GM12878 (cell line): ENCODE measurements around the gene FERMT1. TPM values are rescaled to one million over a fixed set of nuclear protein-coding genes. Genes with fewer than 3 reads are reported as not detected.
"Not testable (repeated sequence)": the region's sequence is repeated elsewhere in the genome, so short reads cannot be mapped to it uniquely, and the experiment has no call there.

Source experiments
- ATAC-seq: fragments of 200-7000 bp; cut with Tn5 transposase; 3 replicates; pipeline ENCODE4 v1.9.1; 2020; ENCODE audit warnings: mild to moderate bottlenecking, moderate library complexity
- BruUV-seq: library from RNA; stranded (reverse); fragments of 400-500 nt; replicated peaks from 2 replicates; lab custom pipeline; 2021; lab: Mats Ljungman, UMichigan
- CTCF ChIA-PET: fragments of 300-600 bp; sonication (Branson Sonifier 250); formaldehyde crosslinking; extraction: SDS; loops from one replicate; lab custom pipeline; 2021; ENCODE audit warnings: inconsistent platforms; lab: Yijun Ruan, JAX
- POLR2A ChIA-PET: fragments of 350-600 bp; formaldehyde crosslinking; extraction: SDS; loops from one replicate; lab custom pipeline; 2021; ENCODE audit warnings: inconsistent platforms; lab: Charles Lee
- RAD21 ChIA-PET: fragments of 300-600 bp; sonication (Branson Sonifier 250); formaldehyde crosslinking; loops from one replicate; lab custom pipeline; 2023; ENCODE audit warnings: antibody characterized with exemption; ENCODE audit not compliant: unreplicated experiment; lab: Charles Lee
- SMC1A ChIA-PET: fragments of 300-600 bp; sonication (Branson Sonifier 250); formaldehyde crosslinking; loops from one replicate; lab custom pipeline; 2023; ENCODE audit not compliant: unreplicated experiment, uncharacterized antibody; lab: Charles Lee
- DNase-seq: peaks from one replicate; pipeline ENCODE4 v3.0.0-alpha.2; 2011; ENCODE audit warnings: low read depth, low spot score
- FAIRE-seq: peaks from 3 replicates; lab custom pipeline; 2011; peaks lifted over from hg19 to GRCh38; lab: Jason Lieb, UNC
- H2AFZ ChIP-seq: 2 replicates; pipeline ENCODE4 v1.6.0; 2011; ENCODE audit warnings: low read depth, low read length, control low read depth; ENCODE audit not compliant: control insufficient read depth
- H3K27ac ChIP-seq: 2 replicates; pipeline ENCODE4 v1.5.1; 2011; ENCODE audit warnings: control low read depth; ENCODE audit not compliant: control insufficient read depth, insufficient read depth
- H3K27me3 ChIP-seq, 2 experiments: replicated peaks in 1 of 2; 2 replicates each; pipeline versions ENCODE4 v1.6.0 to v1.6.1; 2011; ENCODE audit warnings: low read length in 1 of 2; ENCODE audit not compliant: control insufficient read depth in 2 of 2, insufficient read depth in 2 of 2
- H3K36me3 ChIP-seq, 2 experiments: 2 replicates each; pipeline ENCODE4 v1.5.1; 2011; ENCODE audit warnings: low read length in 1 of 2; ENCODE audit not compliant: control insufficient read depth in 2 of 2, insufficient read depth in 2 of 2
- H3K4me1 ChIP-seq: 2 replicates; pipeline ENCODE4 v1.6.1; 2011; ENCODE audit warnings: mild to moderate bottlenecking, low read length, moderate library complexity, mixed read lengths; ENCODE audit not compliant: control insufficient read depth, insufficient read depth
- H3K4me2 ChIP-seq: 2 replicates; pipeline ENCODE4 v1.6.0; 2011; ENCODE audit warnings: control low read depth; ENCODE audit not compliant: control insufficient read depth, insufficient read depth
- H3K4me3 ChIP-seq: fragments of 200-600 bp; sonication (generic); 2 replicates; pipeline ENCODE4 v1.5.1; 2016
- H3K79me2 ChIP-seq: 2 replicates; pipeline ENCODE4 v1.6.0; 2011; ENCODE audit warnings: low read length; ENCODE audit not compliant: control insufficient read depth, insufficient read depth
- H3K9ac ChIP-seq: 2 replicates; pipeline ENCODE4 v1.8.0; 2011; ENCODE audit warnings: low read length, control low read depth, mixed read lengths; ENCODE audit not compliant: control insufficient read depth, insufficient read depth
- H3K9me3 ChIP-seq: replicated peaks from 3 replicates; pipeline ENCODE4 v1.5.1; 2011; ENCODE audit warnings: mild to moderate bottlenecking, low read length; ENCODE audit not compliant: control insufficient read depth, insufficient read depth
- H4K20me1 ChIP-seq: 2 replicates; pipeline ENCODE4 v1.6.0; 2011; ENCODE audit not compliant: control insufficient read depth, insufficient read depth
- CHD4 ChIP-seq: fragments of 200-600 bp; sonication (generic); IDR thresholded peaks from 2 replicates; pipeline ENCODE4 v1.6.1; 2016; ENCODE audit warnings: mild to moderate bottlenecking
- GABPA ChIP-seq: IDR thresholded peaks from 2 replicates; pipeline ENCODE4 v1.6.1; 2014; ENCODE audit warnings: antibody characterized with exemption, low read depth, mild to moderate bottlenecking, inconsistent platforms
- PAX5 ChIP-seq: IDR thresholded peaks from 2 replicates; pipeline ENCODE4 v1.6.1; 2011; ENCODE audit warnings: low read depth, low read length, borderline replicate concordance
- RB1 ChIP-seq: fragments of 450-650 bp; formaldehyde crosslinking; IDR thresholded peaks from 2 replicates; pipeline ENCODE4 v1.6.1; 2017; ENCODE audit warnings: mild to moderate bottlenecking, borderline replicate concordance
- RFX5 ChIP-seq: IDR thresholded peaks from 2 replicates; pipeline ENCODE4 v1.6.1; 2011; ENCODE audit warnings: low read depth, low read length, improper control_type of control experiment
- WGBS: methylation state at CpG from one replicate; pipeline ENCODE4 v1.1.6; 2016; ENCODE audit warnings: low lambda C conversion rate; ENCODE audit not compliant: insufficient replicate concordance, insufficient coverage; ENCODE audit errors: missing lambda C conversion rate; 5-methylcytosine and 5-hydroxymethylcytosine counted together
- in situ Hi-C: fragments of 300-500 bp; cut with MboI; formaldehyde crosslinking; loops from 9 replicates; pipeline ENCODE4 v1.14.3; 2018; ENCODE audit warnings: mixed read lengths
- intact Hi-C: fragments of 100-400 bp; cut with micrococcal nuclease; formaldehyde crosslinking; loops from one replicate; pipeline ENCODE4 v1.14.2; 2022; ENCODE audit not compliant: unreplicated experiment
- polyA plus RNA-seq, 11 experiments: library from polyadenylated mRNA; depleted of rRNA in 4 of 11; unstranded in 6 of 11; stranded (reverse) in 5 of 11; fragments of >200 nt; fragmentation: Nextera tagmentation in 4 of 11; fragmentation: Illumina TruSeq in 1 of 11; extraction: Ambion mirVana in 4 of 11; extraction: Trizol in 1 of 11; gene quantifications; 1 replicate in 1 of 11; 2 replicates in 10 of 11; pipeline versions ENCODE4 v1.2.1 to v1.2.3, GENCODE V29; 2011 to 2016; ENCODE audit warnings: inconsistent platforms in 2 of 11, missing spikeins in 2 of 11, low read depth in 1 of 11
- total RNA-seq, 4 experiments: library from RNA; depleted of rRNA in 3 of 4; stranded (reverse); fragments of >200 nt in 3 of 4; fragmentation: Illumina TruSeq in 1 of 4; extraction: Trizol in 1 of 4; gene quantifications; 2 replicates each; pipeline versions ENCODE4 v1.2.1 to v1.2.3, GENCODE V29; 2013 to 2021
- TF ChIP-seq, protein P1 (sequence below): fragments of 450-650 bp; IDR thresholded peaks from 2 replicates; pipeline ENCODE4 v1.6.1; 2014; ENCODE audit warnings: mild to moderate bottlenecking

FERMT1 gene
- total and polyA plus RNA-seq, 10 of the 15 experiments (the other 5 are each of a cell fraction or from before 2014, with no cell fraction given), result 0.04 to 3.1 (median 0.45) TPM

DNA sequence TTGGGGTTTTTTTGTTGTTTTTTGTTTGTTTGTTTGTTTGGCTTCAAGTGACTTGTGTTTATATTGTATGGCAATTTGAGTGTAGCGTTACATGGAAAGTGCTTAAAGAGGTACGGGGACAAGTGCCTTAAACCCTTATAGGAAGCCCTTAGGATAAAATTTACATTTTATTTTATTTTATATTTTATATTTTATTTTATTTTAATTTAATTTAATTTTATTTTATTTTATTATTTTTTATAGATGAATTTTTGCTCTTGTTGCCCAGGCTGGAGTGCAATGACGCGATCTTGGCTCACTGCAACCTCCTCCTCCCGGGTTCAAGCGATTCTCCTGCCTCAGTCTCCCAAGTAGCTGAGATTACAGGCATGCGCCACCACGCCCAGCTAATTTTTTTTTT, 89.9 kb downstream of the FERMT1 start:
- ATAC-seq, in situ Hi-C loops: not testable (repeated sequence)
- WGBS, result 100% methylated on average over 8 of the region's 8 CpGs

DNA sequence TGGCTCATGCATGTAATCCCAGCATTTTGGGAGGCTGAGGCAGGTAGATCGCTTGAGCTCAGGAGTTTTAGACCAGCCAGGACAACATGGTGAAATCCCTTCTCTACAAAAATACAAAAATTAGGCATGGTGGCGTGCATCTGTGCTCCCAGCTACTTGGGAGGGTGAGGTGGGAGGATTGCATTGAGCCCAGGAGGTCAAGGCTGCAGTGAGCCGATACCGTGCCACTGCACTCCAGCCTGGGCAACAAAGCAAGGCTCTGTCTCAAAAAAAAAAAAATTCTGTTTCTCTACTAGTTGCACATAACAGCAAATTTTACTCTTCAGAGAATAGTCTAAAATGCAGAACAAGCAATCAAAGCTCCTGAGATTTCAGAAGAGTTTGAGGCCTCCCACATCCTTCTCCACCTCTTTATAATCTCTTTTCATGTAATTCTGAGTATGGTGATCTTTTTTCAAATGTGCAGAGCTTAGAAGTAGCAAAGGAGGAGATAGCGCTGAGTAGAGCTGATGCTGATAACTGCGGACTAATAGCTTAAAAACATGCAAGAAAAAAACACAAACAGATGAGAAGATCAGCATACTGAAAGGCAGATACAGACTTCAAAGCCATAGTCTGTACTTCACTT, 92.3 kb downstream of the FERMT1 start:
- SMC1A ChIA-PET, result interaction anchor here (0.9 kb wide), 1 partner anchor 16 kb away, joined by 3 read pairs; no protein-coding TSS in a partner anchor
- Histone ChIP-seq H3K4me2 (no peak overlapping the region), H3K4me1 (no peaks in the 10 kb centered on the region), H3K4me3 (no peak overlapping the region), H3K9me3 (no peaks in the 10 kb centered on the region; the same call in 2 of the 3 replicates), H3K9ac (no peak overlapping the region), H3K27ac (no peak overlapping the region), H4K20me1 (no peaks in the 10 kb centered on the region), H3K36me3 (peaks cover 5 to 9% of the 10 kb centered on the region in 2 experiments; a peak in 3 of 4 replicates), H3K27me3 (no peaks in the 10 kb centered on the region), H2AFZ (no peak overlapping the region), H3K79me2 (no peaks in the 10 kb centered on the region)
- DNase-seq, result no peak
- 97% methylated on average over 6 of the region's 6 CpGs for WGBS
- ATAC-seq, result no peak
- TF ChIP-seq, protein P1, sequence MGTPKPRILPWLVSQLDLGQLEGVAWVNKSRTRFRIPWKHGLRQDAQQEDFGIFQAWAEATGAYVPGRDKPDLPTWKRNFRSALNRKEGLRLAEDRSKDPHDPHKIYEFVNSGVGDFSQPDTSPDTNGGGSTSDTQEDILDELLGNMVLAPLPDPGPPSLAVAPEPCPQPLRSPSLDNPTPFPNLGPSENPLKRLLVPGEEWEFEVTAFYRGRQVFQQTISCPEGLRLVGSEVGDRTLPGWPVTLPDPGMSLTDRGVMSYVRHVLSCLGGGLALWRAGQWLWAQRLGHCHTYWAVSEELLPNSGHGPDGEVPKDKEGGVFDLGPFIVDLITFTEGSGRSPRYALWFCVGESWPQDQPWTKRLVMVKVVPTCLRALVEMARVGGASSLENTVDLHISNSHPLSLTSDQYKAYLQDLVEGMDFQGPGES, result no peak
- TF ChIP-seq PAX5 (no peak), GABPA (no peak), CHD4 (no peak), RB1 (no peak), RFX5 (no peak)
- intact Hi-C loops, result no loop called here
- POLR2A ChIA-PET, result no interaction called here
- in situ Hi-C loops, result no loop called here
- FAIRE-seq, result no peak
- no TSS peak for BruUV-seq
- RAD21 ChIA-PET, result no interaction called here
- CTCF ChIA-PET, result interaction anchor here (0.6 kb wide), 1 partner anchor 416 kb away, joined by 3 read pairs; no protein-coding TSS in a partner anchor

More for the DNA sequence above, 89.9 kb downstream of the FERMT1 start:
- peaks cover 5 to 14% of the 10 kb centered on the region in 2 experiments; a peak in 3 of 4 replicates for H3K36me3 ChIP-seq
- H3K27me3 ChIP-seq, H3K27ac ChIP-seq, BruUV-seq, H3K4me2 ChIP-seq, H3K9me3 ChIP-seq, H4K20me1 ChIP-seq, RAD21 ChIA-PET, H3K4me3 ChIP-seq, FAIRE-seq, H3K4me1 ChIP-seq, DNase-seq, H3K9ac ChIP-seq, H2AFZ ChIP-seq, POLR2A ChIA-PET, SMC1A ChIA-PET, H3K79me2 ChIP-seq, intact Hi-C loops: not testable (repeated sequence)
- CTCF ChIA-PET, result interaction anchor here (1.1 kb wide), 1 partner anchor 503 kb away, joined by 4 read pairs; no protein-coding TSS in a partner anchor
